ENCODE data around the gene RICTOR.

Gene RICTOR

GRCh38 chr5:39092581-39093351, 18.6 kb upstream of the RICTOR start:
- no peak for DNase-seq

GRCh38 chr5:39091940-39092580, 17.9 kb upstream of the RICTOR start:
- DNase-seq = no peak

GRCh38 chr5:39083968-39084367, 9.8 kb upstream of the RICTOR start:
- DNase-seq = no peak

DNA sequence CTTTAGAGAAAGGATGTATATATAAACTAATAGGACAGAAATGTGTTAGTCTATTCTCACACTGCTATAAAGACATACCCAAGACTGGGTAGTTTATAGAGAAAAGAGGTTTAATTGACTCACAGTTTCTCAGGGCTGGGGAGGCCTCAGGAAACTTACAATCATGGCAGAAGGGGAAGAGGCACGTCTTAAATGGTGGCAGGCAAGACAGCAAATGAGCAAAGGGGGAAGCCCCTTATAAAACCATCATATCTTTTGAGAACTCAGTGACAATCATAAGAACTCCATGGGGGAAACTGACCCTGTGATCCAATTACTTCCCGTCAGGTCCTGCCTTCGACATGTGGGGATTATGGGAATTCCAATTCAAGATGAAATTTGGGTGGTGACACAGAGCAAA, 8.8 kb upstream of the RICTOR start:
- DNase-seq = no peak

GRCh38 chr5:39080597-39081204, 6.5 kb upstream of the RICTOR start:
- DNase-seq = no peak

- DNase-seq = no peak
These were observed 6.0 kb upstream of the RICTOR start for GRCh38 chr5:39080168-39080567.

DNA sequence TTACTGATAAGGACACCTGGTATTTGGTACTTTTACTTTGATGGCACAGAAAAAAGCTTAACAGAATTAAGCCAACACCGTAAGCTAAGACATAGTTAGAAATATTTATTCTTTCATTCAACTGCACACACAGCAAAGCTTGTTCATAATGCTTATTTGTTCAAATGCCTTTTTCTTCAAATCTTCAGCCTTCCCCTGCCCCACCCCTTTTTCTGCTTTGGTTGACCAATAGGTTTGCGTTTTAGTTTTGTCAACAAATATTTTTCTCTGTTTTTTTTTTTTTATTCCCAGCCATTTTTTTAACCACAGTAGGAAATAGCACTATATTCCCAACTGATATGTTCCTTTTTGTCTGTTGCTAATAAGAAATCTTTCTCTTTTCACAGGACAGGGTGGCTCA, 4.9 kb upstream of the RICTOR start:
- no peak for DNase-seq

DNA sequence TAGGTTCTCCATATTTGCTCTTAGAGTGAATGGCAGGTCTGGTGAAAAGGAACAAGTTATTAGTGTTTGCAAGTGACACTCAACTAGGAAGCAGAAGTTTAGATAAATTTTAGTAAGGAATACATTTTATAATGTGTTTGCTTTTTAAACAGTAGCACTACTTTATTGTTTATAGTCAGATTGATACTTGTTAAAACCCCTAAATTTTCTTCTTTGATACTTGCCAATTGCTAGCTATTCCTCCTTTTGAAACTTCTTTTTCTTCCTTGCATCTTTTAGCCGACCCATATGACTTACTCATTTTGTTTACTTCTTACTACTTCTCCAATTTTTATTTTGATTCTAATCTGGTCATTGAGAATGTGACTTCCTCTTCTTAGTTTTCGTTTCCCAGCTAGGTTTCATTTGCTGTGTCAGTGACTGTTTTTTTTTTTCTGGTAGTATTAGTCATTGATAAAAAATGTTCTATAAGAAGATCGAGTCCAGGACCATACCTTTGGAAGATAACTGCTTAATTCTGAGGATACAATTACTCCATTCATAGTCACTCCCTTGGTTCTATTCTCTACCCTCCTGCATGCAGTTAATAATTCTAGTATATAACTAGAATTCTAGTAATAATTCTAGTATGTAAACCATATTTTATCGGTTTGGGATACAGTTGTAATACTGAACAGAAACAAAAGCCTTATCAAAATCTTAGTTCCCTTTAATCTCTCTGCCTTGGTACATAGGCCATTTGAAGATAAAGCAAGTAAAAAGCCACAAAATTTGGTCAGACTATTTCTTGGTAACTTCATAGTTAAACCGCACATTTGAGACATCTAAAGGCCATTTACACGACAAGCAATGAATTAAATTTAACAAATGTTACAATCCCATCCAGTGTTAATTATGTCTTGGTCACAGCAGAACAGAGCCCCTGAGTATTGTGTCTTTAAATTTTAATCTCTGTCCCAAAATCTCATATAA, 2.8 kb upstream of the RICTOR start:
- no peak for DNase-seq

DNA sequence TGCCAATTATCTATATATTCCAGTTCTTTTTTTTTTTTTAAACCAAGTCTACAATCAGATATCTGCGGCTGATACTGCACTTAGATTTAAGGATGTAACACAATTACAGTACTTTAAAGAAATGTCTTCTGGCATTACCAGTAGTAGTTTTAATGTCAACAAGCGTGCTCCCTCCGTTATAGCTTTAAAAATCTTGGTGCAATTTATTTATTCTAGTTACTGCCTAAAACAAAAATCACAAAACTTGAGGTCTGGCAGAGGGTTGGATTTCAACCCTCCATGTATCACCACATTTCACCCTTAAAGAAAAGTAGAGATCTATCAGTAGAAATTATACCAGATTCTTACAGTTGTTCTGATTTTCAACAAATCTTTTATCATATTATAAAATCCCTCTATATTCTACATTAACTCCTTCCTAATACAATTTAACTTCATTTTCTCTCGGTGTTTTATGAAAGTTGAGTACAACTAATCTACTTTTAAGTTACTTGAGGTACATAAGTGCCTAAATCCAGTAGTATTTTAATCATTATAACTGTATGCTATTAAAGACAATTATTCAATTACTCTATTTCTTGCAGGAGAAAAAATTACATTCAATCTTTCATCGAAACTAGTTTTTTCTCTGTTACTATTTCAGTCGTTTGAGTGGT, 2.0 kb upstream of the RICTOR start:
- no peak for DNase-seq

- no peak for DNase-seq
These were observed 507 bp downstream of the RICTOR start for GRCh38 chr5:39073767-39074016.

DNA sequence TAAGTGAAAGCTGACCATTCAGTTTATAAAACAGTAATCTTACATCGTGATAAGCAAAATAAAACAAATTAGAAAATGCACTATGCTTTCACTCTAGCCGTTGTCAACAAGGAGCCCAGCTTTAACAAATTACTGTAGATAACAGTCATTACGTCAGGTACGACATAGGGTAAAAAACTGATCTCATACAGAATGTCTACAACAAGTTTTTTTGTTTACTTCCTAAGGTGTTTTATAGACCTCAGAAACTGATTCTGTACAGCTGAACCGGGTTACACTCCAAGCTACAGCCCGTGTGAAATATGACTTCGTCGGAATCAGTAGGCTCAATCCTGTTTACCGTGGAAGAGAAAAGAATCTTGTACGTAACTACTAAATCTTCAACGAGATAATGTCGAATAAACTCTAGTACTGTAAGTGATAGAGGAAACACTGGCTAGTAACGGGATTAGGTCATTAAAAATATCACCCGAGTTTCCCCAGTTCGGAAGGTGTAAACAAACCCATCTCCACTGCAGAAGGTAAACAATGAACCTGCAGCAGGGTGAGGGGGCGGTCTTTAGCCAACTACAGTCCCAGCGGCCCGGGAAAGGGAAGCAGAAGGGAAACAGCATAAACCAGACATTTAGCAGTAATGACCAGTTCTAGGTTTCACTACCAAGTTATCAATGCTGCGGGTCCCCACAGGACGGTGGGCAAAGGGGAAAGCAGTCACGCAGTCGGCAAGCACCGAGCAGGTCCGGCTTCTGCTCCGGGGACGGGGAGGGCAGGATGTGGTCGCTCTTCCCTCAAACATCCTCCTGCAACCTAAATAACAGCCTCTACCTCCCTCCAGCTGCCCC, 1.1 kb downstream of the RICTOR start:
- peak; percentile 56 for DNase-seq

- no peak for DNase-seq
These were observed 6.1 kb downstream of the RICTOR start for GRCh38 chr5:39068099-39068498.

DNA sequence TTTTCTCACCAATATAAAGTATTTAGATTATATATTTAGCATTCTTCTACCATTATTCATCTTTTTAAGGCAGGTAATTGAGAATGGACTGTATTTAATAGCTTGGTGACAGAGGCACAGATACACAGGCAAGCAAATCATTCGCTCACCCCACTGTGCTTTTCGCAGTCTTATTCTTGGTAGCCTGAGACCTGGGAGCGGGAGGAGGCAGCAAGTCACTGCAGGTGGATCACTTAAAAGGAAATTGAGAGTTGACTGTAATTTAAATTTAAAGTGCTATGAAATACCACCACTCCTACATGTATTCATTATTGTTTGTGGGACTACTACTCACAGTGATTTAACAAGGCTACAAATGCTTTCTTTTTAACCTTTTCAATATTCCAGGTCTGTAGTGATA, 9.7 kb downstream of the RICTOR start:
- no peak for DNase-seq

GRCh38 chr5:39063037-39063436, 11.2 kb downstream of the RICTOR start:
- DNase-seq = no peak

DNA sequence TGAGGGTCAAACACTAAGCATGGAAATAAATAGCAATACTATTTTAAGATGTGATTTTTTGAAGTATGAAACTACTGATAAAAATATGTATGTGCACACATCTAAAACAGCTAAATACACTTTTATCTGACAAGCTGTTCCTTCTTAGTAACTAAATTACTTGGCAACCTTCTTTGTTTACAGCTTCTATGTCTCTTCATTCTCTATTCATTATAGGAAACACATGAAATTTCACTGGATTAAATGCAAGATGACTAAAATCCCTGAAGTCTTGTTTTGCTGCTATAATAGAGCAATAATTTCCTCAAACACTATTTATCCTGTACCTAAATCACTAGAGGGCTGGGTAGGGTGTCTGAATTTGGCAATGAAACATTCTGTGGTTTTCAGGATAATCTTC, 11.7 kb downstream of the RICTOR start:
- DNase-seq = no peak

DNA sequence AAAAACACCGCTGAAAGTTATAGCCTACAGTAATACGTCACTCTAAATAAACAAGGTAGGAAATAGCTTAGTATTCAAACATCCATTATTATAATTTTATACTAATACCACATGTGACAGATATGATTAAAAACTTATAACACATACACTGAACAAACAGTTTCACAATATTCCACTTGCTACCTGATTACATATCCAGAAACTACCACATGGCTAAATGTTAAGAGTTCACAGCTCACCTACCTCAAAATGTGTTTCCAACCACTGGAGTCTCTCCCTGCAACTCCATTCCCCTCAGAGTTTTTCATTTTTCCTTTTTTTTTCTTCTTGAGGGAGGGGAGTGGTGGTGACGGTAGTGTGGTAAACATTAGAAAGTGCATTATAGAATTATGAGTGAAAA, 12.1 kb downstream of the RICTOR start:
- DNase-seq = no peak

GRCh38 chr5:39059064-39059463, 15.1 kb downstream of the RICTOR start:
- DNase-seq = no peak

DNA sequence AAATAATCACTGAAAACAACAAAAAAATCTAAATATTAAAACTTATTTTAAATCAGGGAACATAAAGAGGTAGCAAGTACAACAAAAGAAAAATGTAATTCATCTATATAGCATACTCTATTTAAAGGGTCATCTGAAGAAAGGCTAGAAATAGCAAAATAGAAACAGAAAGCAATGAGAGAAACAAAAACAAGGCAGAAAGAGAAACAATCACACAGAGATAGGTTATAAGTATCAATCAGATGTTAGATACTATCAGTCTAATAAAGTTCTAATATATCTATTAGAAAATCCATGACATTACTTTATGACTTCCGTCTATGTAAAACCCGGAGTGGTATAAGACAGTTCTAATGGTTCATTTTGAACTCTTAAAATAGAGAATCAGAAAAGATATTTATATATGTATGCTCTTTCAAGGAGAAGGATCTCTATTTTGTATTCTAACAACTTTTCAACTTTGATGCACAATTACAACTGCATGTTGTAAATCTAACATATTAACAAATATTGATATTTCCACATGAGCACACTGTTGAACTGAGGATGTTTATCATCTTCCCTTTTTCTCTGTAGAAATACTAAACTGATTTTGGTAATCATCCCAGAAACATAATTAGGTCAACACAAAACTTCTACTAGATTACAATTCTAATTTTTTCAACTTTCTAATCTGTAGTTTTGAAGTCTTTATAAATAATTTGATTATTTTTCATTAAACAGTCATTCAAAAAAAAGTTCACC, 15.8 kb downstream of the RICTOR start:
- no peak for DNase-seq

GRCh38 chr5:39057734-39058133, 16.5 kb downstream of the RICTOR start:
- DNase-seq = no peak

DNA sequence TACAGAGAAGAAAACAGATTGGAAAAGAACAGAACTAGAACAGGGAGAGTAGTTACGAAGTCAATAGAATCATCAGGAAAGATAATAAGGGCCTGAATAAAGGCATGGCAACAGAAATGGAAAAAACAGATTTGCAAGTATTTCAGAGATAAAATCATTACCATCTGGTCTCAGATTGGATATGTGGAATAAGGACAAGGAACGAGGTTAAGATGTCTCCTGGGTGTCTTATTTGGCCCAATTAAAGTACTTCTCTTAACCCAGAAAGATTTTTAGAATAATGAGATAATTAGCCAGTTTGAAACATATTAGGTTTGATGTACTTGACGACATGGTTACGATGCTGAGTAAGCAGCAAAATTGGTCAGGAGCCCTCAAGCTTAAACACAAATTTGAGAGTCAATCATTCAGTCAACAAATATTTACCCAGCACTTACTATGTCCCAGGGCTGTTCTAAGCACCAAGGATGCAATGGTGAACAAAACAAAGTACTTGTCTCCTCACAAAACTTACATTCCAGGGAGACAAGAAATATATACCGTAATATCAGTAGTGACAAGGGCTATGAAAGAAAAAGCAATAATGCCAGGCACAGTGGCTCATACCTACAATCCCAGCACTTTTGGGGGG, 18.3 kb downstream of the RICTOR start:
- no peak for DNase-seq

All from activated T-cell treated with anti-CD3 and anti-CD28 coated beads, Interleukin-2, amount 50 U/mL, for 1 hour (primary cell).